Nephron progenitor cell (in vitro differentiated cells): ENCODE measurements around the gene MACROD2.

Experiments used
- DNase-seq: peaks from one replicate; pipeline ENCODE4 v3.0.0; 2021
- H3K27ac Mint-ChIP-seq: 2 replicates; pipeline ENCODE4 v1.8.0; 2021; ENCODE audit warnings: mild to moderate bottlenecking, moderate library complexity, mixed read lengths
- H3K27me3 Mint-ChIP-seq: 2 replicates; pipeline ENCODE4 v1.8.0; 2021; ENCODE audit warnings: mild to moderate bottlenecking, low read depth, mixed read lengths; ENCODE audit not compliant: poor library complexity
- H3K36me3 Mint-ChIP-seq: 2 replicates; pipeline ENCODE4 v1.8.0; 2021; ENCODE audit warnings: low read depth, mixed read lengths
- H3K4me1 Mint-ChIP-seq: 2 replicates; pipeline ENCODE4 v1.8.0; 2021; ENCODE audit warnings: mixed read lengths
- H3K4me3 Mint-ChIP-seq: 2 replicates; pipeline ENCODE4 v1.8.0; 2021; ENCODE audit warnings: mild to moderate bottlenecking, moderate library complexity, mixed read lengths
- H3K9me3 Mint-ChIP-seq: 2 replicates; pipeline ENCODE4 v1.8.0; 2021; ENCODE audit warnings: mild to moderate bottlenecking, moderate library complexity, mixed read lengths
- TF ChIP-seq, protein P1 (sequence below): fragments of 200-600 bp; sonication (generic); IDR thresholded peaks from 2 replicates; pipeline ENCODE4 v1.5.0; 2021; ENCODE audit warnings: antibody characterized with exemption

The MACROD2 gene

DNA sequence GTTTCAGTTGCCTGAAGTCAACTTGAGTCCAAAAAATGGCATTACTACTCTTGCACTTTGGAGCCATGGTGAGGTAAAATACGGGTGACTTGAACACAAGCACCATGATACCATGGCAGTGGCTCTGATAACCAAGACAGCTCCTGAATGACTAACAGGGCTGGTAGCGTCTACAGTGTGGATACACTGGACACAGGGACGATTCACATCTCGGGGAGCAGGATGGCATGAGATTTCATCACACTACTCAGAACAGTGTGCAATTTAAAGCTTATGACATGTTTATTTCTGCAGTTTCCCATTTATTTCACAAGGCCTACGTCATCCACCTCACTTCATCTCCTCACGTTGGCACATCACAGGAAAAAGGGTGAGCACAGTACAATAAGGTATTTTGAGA, 1627.1 kb downstream of the MACROD2 start:
- H3K4me1 Mint-ChIP-seq, result no peaks in the 10 kb centered on the region
- no peak overlapping the region for H3K4me3 Mint-ChIP-seq
- H3K36me3 Mint-ChIP-seq, result no peaks in the 10 kb centered on the region
- DNase-seq, result no peak
- TF ChIP-seq, protein P1, sequence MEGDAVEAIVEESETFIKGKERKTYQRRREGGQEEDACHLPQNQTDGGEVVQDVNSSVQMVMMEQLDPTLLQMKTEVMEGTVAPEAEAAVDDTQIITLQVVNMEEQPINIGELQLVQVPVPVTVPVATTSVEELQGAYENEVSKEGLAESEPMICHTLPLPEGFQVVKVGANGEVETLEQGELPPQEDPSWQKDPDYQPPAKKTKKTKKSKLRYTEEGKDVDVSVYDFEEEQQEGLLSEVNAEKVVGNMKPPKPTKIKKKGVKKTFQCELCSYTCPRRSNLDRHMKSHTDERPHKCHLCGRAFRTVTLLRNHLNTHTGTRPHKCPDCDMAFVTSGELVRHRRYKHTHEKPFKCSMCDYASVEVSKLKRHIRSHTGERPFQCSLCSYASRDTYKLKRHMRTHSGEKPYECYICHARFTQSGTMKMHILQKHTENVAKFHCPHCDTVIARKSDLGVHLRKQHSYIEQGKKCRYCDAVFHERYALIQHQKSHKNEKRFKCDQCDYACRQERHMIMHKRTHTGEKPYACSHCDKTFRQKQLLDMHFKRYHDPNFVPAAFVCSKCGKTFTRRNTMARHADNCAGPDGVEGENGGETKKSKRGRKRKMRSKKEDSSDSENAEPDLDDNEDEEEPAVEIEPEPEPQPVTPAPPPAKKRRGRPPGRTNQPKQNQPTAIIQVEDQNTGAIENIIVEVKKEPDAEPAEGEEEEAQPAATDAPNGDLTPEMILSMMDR, result no peak
- peaks cover 3% of the 10 kb centered on the region for H3K9me3 Mint-ChIP-seq
- H3K27ac Mint-ChIP-seq, result no peak overlapping the region
- peaks cover 6% of the 10 kb centered on the region for H3K27me3 Mint-ChIP-seq

DNA sequence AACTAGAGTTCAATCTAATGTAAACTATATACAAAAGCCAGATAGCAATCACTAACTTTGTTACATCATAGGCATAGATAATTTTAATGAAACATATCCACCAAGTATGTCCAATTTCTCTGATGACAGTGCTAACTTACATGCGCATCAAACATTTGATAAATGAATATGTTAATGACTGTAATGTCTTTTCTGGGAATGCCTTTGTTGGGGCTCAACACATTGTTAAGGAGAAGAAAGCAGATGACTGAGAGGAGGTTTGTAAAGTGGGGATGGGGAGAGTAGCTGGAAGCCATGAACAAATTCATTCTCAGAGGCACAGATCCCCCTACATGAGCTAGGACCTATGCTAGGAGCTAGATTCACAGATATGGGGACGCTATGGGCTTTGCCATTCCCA, 1627.9 kb downstream of the MACROD2 start:
- H3K4me3 Mint-ChIP-seq, result no peak overlapping the region
- DNase-seq, result no peak
- TF ChIP-seq, protein P1, result no peak
- H3K9me3 Mint-ChIP-seq, result peaks cover 3% of the 10 kb centered on the region
- H3K27me3 Mint-ChIP-seq, result peaks cover 6% of the 10 kb centered on the region
- H3K4me1 Mint-ChIP-seq, result no peaks in the 10 kb centered on the region
- no peak overlapping the region for H3K27ac Mint-ChIP-seq
- no peaks in the 10 kb centered on the region for H3K36me3 Mint-ChIP-seq

DNA sequence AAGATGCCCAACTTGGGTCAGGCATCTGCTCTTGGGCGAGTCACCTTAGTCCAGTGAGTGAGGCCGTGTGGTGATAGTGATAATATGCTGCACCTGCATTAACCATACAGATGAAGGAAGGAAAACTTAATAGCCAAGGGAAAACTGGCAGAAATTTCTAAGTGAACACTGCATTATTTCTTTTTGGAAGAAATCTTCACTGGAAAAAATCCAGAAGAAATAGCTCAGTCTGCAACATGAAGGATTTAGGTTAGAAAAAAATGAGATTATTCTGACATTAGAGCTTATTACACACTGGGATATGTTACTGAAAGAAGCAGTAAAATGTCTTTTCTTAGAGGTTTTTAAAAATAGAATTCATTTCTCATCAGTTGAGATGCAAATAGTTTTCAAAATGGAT, 1630.7 kb downstream of the MACROD2 start:
- Mint-ChIP-seq H3K4me1 (no peaks in the 10 kb centered on the region), H3K4me3 (no peak overlapping the region), H3K36me3 (no peaks in the 10 kb centered on the region), H3K27me3 (no peaks in the 10 kb centered on the region), H3K9me3 (peaks cover 3% of the 10 kb centered on the region), H3K27ac (no peak overlapping the region)
- no peak for DNase-seq
- TF ChIP-seq, protein P1, result no peak

DNA sequence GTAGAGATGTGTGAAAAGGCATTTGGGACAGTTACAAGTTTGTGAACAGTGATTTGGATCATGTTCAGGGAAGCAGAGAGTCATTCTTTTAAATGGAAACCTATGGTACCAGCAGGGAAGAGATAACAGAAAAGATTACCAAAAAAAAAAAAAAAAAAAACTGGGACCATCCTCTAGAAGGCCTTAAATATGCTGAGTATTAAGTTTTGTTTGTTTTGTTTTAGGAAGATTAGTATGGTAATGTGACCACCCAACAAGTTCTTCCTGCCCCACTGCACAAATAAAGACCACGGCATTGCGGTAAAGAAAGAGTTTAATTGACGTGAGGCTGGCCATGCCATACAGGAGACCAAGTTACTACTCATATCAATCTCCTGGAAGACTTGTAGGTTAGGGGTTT, 1631.8 kb downstream of the MACROD2 start:
- H3K4me1 Mint-ChIP-seq, result no peaks in the 10 kb centered on the region
- H3K36me3 Mint-ChIP-seq, result no peaks in the 10 kb centered on the region
- TF ChIP-seq, protein P1, result no peak
- DNase-seq, result no peak
- H3K9me3 Mint-ChIP-seq, result peaks cover 3% of the 10 kb centered on the region
- H3K4me3 Mint-ChIP-seq, result no peak overlapping the region
- H3K27me3 Mint-ChIP-seq, result no peaks in the 10 kb centered on the region
- peak overlapping the region; percentile 34 for H3K27ac Mint-ChIP-seq

- Mint-ChIP-seq H3K27me3 (no peaks in the 10 kb centered on the region), H3K36me3 (no peaks in the 10 kb centered on the region), H3K9me3 (peaks cover 3% of the 10 kb centered on the region), H3K27ac (no peak overlapping the region), H3K4me1 (no peaks in the 10 kb centered on the region), H3K4me3 (no peak overlapping the region)
- TF ChIP-seq, protein P1, result no peak
- no peak for DNase-seq
Measured at GRCh38 chr20:15627501-15627903, 1632.2 kb downstream of the MACROD2 start.

DNA sequence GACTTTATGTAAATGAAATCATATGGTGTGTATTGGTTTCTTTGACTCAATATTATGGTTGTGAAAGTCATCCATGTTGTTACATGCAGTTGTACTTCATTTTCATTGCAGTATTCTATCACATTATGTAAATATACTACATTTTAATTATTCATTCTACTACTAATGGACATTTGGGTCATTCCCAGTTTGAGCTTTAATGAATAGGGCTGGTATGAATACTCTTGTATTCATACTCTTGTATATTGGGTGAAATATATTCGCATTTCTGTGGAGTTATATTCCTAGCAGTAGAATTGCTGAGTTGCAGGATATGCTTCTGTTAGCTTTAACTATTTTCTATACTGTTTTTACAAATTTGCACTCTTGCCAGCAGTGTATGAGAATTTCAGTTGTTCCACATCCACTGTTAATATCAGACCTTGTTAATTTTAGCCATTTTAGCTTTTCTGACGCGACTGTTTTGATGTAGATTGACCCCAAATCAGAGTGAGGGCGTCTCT, 1633.6 kb downstream of the MACROD2 start:
- TF ChIP-seq, protein P1, result no peak
- H3K27me3 Mint-ChIP-seq, result no peaks in the 10 kb centered on the region
- H3K4me1 Mint-ChIP-seq, result no peaks in the 10 kb centered on the region
- H3K36me3 Mint-ChIP-seq, result no peaks in the 10 kb centered on the region
- no peak overlapping the region for H3K4me3 Mint-ChIP-seq
- no peak for DNase-seq
- H3K27ac Mint-ChIP-seq, result no peak overlapping the region
- peaks cover 3% of the 10 kb centered on the region for H3K9me3 Mint-ChIP-seq
